Stimulated activated CD4-positive, alpha-beta T cell treated with anti-CD3 and anti-CD28 coated beads, Interleukin-12 subunit alpha, Interleukin-12 subunit beta, amount 100 ng/mL, for 4 hours (primary cell): Measurements from ENCODE around the gene PRKAG2.
A peak's percentile ranks its signal among the peaks of the same experiment; 100 is the strongest.

Experiments
- DNase-seq: peaks from one replicate; pipeline ENCODE4 v3.0.0-alpha.2; 2020

Gene PRKAG2

GRCh38 chr7:151631953-151632749 is 244.8 kb downstream of the PRKAG2 start:
- peak; percentile 89 for DNase-seq

DNA sequence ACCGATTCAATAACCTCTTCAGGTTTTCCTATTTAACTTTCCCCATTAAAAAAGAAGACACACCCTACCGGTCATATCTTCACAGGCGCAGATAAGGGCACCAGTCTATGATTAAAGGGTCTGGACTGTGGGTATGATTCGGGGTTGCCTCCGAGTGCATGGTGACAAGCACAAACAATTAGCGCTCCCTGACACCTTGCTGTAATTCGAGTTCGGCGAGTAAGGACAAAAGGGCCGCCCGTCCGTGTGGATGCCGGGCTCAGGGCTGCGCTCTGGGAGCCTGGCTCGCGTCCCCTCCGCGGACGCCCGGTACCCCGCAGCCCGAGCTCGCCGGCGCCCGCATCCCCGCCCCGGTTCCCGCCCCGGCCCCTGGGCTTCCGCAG is 245.4 kb downstream of the PRKAG2 start:
- DNase-seq, result no peak

DNA sequence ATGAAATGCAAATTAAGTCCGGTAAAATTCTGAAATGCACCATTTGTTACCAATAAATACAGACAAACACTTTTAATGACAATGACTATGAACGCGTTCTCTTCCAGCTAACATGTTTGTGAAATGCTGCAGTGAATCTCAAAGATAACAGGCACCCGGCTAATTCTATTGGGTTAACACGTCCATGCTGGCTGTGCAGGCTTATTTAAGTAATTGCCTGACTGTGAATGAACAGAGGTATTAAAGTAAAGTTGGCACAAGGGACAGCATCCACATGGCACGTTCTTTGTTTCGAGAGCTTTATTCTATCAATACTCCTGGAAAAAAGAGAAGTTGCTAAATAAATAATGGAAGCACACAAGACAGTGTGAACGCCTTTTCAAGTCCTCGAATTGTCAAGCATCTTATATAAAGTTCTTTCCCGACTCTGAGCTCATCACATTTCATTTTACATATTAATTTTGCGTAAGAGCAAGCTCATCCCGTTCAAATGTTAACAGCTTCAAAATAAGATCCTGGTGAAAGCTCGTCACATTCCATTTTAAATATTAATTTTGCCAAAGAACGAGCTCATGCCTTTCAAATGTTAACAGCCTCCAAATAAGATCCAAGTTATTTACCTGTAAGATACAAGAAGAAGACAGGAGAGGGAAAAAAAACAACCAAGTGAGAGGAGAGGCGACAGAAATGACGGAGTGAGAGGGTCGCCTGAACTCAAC is 245.9 kb downstream of the PRKAG2 start:
- DNase-seq, result no peak

- no peak for DNase-seq
These were observed 246.6 kb downstream of the PRKAG2 start for GRCh38 chr7:151630358-151630757.

DNA sequence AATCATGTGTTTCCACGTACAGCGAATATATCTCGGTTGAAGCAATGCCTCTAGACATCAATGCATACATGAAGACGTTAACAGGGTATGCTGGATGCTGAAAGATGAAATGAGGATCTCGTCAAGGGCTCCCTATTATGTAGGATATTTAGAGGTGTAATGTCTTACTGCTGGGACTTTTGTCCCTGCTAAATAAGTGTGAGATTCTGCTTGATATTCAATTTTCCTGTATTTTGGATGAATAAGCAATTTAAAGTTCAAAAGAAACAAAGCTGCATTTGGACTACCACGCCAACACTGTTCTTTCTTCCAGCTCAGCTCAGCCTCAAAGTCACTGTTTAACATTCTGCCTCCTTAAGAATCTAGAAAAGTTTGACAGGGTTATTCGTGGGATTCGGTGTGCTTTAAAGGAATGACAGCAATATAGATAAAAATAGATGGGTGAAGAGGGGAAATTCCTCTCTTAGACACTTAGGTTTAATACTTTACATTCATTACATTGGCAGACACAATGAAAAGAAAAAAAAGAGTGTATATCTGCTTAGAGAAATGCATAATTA is 247.1 kb downstream of the PRKAG2 start:
- DNase-seq, result no peak

- no peak for DNase-seq
These were observed 247.9 kb downstream of the PRKAG2 start for GRCh38 chr7:151628846-151629604.

GRCh38 chr7:151626422-151627115 is 250.3 kb downstream of the PRKAG2 start:
- DNase-seq, result peak; percentile 12

- DNase-seq, result no peak
These were observed 251.3 kb downstream of the PRKAG2 start for GRCh38 chr7:151625606-151626005.

DNA sequence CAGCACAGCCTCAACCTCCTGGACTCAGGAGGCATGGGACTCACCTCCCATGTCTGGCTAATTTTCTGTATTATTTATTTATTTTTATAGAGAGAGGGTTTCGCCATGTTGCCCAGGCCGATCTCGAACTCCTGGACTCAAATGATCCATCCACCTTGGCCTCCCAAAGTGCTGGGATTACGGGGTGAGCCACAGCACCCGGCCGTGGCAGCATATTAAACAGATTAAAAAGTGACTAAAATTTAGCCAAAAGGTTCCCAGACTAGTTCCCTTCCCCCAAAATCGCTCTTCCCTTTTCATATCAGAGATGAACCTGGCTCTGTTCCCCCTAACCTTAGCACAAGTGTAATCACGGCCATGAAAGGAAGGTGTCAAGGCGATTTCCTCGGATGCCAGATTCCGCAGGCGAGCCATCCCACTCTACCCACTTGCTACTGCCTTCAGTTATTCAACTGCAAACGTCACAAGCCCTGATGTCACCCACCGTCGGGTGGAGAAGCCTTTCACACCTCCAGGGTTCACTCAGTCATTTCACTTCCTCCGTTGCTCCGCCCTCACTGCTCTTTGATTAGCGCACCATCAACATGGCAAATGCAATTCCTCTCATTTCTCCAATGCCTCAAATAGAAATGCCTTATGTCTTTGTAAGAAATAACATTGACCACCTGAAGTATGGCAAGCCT is 252.5 kb downstream of the PRKAG2 start:
- DNase-seq, result no peak

GRCh38 chr7:151623766-151624165 is 253.1 kb downstream of the PRKAG2 start:
- no peak for DNase-seq

GRCh38 chr7:151621961-151622360 is 255.0 kb downstream of the PRKAG2 start:
- DNase-seq, result no peak

DNA sequence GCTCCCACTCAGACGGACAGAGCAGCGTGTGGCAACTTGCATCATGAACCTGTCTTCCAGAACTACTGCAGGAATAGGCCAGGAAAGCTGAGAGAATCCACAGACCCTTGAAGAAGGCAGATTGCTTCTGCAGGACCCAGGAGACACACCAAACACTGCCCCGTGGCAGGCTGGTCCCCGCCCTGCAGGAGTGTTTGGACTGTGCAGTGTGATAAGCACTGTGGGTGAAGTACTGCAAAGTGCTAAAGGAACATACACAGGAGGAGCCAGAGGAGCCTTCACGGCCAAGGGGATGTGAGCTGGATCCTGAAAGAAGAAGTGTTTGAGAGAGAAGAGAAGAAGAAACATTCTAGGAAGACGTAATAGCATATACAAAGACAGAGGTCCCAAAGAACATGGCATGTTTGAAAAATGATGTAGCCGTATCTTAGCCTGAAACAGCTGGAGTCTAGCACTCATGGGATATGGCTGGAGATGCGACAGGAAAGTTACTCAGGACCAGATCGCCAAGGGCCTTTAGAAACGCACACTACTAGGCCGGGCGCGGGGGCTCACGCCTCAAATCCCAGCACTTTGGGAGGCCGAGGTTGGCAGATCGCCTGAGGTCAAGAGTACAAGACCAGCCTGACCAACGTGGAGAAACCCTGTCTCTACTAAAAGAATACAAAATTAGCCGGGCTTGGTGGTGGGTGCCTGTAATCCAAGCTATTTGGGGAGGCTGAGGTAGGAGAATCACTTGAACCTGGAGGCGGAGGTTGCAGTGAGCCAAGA is 260.3 kb downstream of the PRKAG2 start:
- DNase-seq, result no peak

DNA sequence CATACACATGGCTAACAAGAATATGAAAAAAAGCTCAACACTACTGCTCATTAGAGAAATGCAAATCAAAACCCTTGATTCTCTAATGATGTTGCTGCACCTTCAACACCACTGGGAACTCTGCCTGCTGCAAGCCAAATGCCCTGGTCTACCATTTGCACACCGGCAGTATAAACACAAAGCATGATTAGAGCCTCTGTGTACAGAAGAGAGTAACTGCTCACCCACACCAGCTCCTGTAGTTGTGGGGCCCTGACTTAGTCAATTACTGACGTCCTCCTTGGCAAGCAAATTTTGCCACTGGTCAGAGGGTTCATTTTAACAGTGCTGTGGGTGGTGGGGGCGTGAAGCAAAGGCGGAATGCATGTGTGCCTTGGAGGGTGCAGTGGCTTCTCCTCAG is 261.1 kb downstream of the PRKAG2 start:
- no peak for DNase-seq

DNA sequence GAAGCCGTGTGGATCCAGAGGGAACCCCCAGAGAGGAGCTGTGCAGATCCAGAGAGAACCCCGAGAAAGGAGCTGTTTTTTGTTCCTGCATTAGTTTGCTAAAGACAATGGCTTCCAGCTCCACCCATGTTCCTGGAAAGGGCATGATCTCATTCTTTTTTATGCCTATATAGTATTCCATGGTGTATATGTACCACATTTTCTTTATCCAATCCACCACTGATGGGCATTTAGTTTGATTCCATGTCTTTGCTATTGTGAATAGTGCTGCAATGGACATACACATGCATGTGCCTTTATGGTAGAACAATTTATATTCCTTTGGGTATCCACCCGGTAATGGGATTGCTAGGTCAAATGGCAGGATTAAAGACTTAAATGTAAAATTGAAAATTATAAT is 261.9 kb downstream of the PRKAG2 start:
- no peak for DNase-seq

DNA sequence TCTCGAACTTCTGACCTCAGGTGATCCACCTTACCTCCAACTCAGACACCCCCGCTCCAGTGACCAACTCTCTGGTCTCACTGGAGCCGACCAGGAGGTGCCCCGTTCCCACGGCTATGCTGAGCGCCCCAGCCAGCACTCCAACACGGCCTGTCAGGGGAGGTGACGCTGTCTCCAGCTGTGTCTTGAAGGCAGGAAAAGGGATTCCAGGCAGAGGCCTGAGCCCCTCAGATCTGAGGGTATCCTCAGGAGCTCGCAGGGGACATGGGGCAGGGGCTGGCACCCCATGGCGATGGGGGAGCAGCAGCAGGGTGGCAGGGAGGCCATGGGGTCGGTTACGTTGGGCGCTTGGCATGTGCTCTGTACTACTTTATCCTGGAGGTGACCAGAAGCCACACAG is 262.9 kb downstream of the PRKAG2 start:
- DNase-seq, result no peak

- no peak for DNase-seq
These were observed 265.0 kb downstream of the PRKAG2 start for GRCh38 chr7:151611878-151612277.

- no peak for DNase-seq
These were observed 265.9 kb downstream of the PRKAG2 start for GRCh38 chr7:151611041-151611440.

DNA sequence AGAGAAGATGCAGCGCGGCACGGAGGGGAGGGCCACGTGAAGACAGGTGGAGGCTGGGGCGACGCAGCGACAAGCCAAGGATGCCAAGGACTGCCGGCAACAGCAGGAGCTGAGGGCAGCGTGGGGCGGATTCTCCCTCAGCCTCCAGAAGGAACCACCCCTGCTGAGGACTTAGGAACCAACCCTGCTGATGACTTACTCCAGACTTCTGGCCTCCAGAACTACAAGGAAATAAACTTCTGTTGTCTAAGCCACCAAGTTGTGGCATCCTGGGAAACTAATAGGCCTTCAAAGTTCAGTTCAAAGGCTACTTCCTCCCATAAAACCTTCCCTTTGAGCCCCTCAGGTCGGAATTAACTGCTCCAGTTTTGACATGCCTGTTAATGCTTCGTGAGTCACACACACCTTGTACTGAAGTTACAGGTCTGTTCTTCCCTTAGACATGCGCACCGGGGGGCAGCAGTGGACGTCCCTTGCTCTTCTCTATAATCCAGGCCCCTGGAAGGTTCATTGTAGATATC is 268.8 kb downstream of the PRKAG2 start:
- DNase-seq, result no peak

DNA sequence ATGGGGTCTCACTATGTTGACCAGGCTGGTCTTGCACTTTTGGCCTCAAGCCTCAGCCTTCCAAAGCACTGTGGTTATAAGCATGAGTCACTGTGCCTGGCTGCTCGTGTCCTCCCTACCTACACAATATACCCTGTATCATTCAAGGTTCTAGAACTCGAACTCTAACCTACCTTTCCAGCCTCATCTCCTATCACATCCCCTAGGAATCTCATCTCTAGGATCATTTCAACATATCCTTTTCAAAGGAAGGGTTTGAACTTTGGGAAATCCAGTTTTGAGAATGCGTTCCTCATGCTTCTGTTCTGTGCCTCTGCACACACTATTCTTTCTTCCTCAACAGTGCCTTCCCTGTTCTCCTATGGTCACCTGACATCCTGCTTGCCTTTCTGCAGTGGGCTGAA is 269.4 kb downstream of the PRKAG2 start:
- DNase-seq, result no peak

GRCh38 chr7:151603951-151604350 is 273.0 kb downstream of the PRKAG2 start:
- no peak for DNase-seq
